ENCODE results near the gene TUBB1.

TUBB1 gene

DNA sequence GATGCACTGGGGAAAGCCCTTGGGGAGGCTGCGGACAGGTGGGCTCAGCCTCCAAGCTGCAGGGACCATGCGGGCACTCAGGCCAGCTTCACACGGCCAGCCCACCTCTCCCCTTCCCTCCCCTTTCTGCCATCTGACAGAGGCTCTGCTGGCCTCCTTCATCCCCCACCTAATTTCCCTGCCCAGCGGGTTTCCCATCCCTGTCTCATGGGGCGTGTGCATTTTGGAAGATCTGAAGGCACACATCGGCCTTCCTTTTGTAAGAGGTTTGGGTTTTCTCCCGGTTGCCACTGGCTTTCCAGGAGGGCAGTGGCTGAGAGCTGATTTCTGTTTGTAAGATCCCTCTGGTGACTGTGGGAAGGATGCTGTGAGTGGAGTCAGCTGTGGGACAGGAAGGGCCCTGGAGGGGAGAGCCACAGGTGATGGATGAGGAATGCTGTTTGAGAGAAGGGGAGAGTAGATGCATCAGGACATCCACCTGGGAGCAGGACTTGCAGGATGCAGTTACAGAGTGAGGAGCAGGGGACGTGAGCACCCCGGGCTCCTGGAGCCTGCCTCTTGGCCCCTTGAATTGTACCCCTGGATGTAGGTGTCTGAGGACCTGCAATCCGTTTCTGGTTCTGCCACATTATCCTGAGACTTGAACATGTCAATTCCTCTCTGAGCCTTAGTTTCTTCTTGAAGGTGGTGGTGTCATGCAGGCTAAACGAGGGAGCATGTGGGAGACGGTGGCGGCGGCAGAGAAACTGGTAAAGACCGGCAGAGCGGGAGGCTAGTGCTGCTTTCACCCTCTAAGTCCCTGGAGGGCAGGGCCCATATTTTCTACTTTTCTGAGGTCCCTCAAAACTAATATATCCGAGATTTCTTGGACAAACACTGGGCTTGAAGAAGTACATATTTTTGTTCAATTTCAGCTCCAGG is 5.9 kb upstream of the TUBB1 start:
- Histone ChIP-seq H3K27me3 (ENCODE audit: insufficient read depth, low read depth) (no peaks in the 10 kb centered on the region), H3K27ac (no peak overlapping the region), H3K4me1 (ENCODE audit: low read depth, poor library complexity, severe bottlenecking) (no peaks in the 10 kb centered on the region), H3K4me2 (no peak overlapping the region), H2AFZ (ENCODE audit: low read depth) (no peak overlapping the region), H4K20me1 (ENCODE audit: insufficient read depth) (no peaks in the 10 kb centered on the region), H3K4me3 (IDR thresholded peaks at IDR 0.05; ENCODE audit: insufficient read depth, low read depth, low read length) (no peak overlapping the region), H3K79me2 (ENCODE audit: insufficient read depth, low read depth) (no peaks in the 10 kb centered on the region), H3K9ac (no peak overlapping the region), H3K36me3 (ENCODE audit: insufficient read depth) (no peaks in the 10 kb centered on the region)
- TF ChIP-seq, protein P1, sequence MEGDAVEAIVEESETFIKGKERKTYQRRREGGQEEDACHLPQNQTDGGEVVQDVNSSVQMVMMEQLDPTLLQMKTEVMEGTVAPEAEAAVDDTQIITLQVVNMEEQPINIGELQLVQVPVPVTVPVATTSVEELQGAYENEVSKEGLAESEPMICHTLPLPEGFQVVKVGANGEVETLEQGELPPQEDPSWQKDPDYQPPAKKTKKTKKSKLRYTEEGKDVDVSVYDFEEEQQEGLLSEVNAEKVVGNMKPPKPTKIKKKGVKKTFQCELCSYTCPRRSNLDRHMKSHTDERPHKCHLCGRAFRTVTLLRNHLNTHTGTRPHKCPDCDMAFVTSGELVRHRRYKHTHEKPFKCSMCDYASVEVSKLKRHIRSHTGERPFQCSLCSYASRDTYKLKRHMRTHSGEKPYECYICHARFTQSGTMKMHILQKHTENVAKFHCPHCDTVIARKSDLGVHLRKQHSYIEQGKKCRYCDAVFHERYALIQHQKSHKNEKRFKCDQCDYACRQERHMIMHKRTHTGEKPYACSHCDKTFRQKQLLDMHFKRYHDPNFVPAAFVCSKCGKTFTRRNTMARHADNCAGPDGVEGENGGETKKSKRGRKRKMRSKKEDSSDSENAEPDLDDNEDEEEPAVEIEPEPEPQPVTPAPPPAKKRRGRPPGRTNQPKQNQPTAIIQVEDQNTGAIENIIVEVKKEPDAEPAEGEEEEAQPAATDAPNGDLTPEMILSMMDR (conservative IDR thresholded peaks at IDR 0.05; ENCODE audit: low read depth, low read length) = no peak

DNA sequence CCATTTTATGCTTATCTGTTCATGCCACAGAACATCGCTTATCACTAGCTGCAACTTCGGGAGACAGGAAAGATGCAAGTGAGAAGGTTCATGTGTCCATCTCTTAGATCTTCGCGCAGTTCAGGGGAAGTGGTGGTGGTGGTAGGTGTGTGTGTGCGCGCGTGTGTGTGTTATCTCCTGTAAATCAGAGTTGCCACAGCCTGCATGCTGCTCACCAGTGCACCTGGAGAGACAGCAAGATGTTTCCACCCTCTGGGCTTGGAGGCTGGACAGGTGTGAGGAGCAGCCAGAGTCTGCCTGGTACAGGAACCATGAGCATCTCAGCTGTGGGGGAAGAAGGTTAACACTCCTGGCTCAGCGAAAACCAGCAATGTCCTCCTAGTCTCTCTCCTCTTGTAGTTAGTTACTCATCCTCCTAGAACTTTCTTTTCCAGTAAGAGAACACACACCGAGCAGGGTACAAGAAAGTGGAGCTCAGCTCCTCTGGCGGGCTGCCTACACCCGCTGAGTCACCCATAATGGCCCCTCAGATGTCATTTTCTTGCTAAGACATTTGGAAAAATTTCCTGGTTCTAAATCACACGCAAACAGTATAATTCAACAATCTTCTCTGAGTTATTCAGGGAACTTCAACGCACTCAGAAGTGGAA is 5.1 kb upstream of the TUBB1 start:
- H3K4me2 ChIP-seq = no peak overlapping the region
- H4K20me1 ChIP-seq (ENCODE audit: insufficient read depth) = no peaks in the 10 kb centered on the region
- no peak overlapping the region for H3K9ac ChIP-seq
- H3K4me3 ChIP-seq (IDR thresholded peaks at IDR 0.05; ENCODE audit: insufficient read depth, low read depth, low read length) = no peak overlapping the region
- no peaks in the 10 kb centered on the region for H3K4me1 ChIP-seq (ENCODE audit: low read depth, poor library complexity, severe bottlenecking)
- H3K27ac ChIP-seq = no peak overlapping the region
- H3K36me3 ChIP-seq (ENCODE audit: insufficient read depth) = no peaks in the 10 kb centered on the region
- H3K27me3 ChIP-seq (ENCODE audit: insufficient read depth, low read depth) = no peaks in the 10 kb centered on the region
- H2AFZ ChIP-seq (ENCODE audit: low read depth) = no peak overlapping the region
- TF ChIP-seq, protein P1 (conservative IDR thresholded peaks at IDR 0.05; ENCODE audit: low read depth, low read length) = no peak
- H3K79me2 ChIP-seq (ENCODE audit: insufficient read depth, low read depth) = no peaks in the 10 kb centered on the region

DNA sequence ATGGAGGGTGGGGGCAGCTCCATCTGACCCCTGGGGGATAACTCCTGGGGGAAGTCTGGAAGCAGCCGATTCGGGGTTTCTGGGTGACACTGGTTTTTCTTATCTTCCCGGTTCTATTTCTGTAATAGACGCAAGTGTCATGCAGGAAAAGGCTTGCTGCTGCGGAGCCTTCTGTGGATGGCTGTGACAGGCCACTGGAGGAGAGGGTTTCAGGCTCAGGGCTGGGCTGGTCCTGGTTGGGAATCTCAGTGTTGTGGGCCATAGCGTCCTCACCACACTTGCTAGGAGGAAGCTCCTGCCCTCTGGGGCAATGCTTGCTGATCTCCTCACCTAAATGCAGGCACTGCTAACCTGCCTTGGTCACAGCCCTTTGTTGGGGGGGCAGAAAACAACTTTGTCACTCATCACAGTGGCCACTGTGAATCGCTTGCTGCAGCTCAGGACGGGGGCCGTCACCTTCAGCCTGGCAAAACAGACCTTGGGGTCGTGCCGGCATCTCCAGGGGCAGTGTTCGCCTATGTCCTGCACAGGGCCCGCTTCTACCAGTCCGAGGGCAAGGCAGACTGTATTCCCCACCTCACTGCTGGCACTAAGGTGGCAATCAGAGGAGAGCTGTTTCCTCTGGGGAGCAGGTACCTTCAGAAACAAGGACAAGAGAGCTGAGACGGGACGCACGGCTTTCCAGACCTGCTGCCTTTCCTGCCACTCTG is 4.4 kb upstream of the TUBB1 start:
- Histone ChIP-seq H3K27me3 (ENCODE audit: insufficient read depth, low read depth) (no peaks in the 10 kb centered on the region), H3K36me3 (ENCODE audit: insufficient read depth) (no peaks in the 10 kb centered on the region), H3K4me2 (no peak overlapping the region), H3K27ac (no peak overlapping the region), H3K4me3 (IDR thresholded peaks at IDR 0.05; ENCODE audit: insufficient read depth, low read depth, low read length) (no peak overlapping the region), H4K20me1 (ENCODE audit: insufficient read depth) (no peaks in the 10 kb centered on the region), H3K4me1 (ENCODE audit: low read depth, poor library complexity, severe bottlenecking) (no peaks in the 10 kb centered on the region), H2AFZ (ENCODE audit: low read depth) (no peak overlapping the region), H3K79me2 (ENCODE audit: insufficient read depth, low read depth) (no peaks in the 10 kb centered on the region), H3K9ac (no peak overlapping the region)
- TF ChIP-seq, protein P1 (conservative IDR thresholded peaks at IDR 0.05; ENCODE audit: low read depth, low read length) = no peak

DNA sequence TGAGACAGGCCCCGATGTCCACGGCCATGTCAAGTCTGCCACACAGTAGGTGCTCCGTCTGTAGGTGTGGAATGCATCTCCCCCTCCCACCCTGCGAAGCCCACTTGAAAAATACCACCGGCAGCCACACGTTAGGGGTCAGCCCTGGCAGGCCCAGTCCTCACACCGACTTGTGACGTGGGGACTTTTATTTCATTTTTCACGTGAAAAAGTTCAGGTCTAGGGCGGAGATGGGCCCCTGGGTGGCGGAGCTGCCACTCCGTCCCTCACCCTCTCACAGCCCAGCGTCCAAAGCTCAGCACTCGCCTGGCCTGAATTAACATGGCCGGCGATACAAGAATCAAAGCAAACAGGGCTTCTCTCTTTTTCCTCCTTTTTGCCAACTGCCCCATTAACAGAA is 3.8 kb upstream of the TUBB1 start:
- no peak overlapping the region for H2AFZ ChIP-seq (ENCODE audit: low read depth)
- no peaks in the 10 kb centered on the region for H3K79me2 ChIP-seq (ENCODE audit: insufficient read depth, low read depth)
- H3K9ac ChIP-seq = no peak overlapping the region
- H3K27me3 ChIP-seq (ENCODE audit: insufficient read depth, low read depth) = no peaks in the 10 kb centered on the region
- H3K4me2 ChIP-seq = no peak overlapping the region
- no peak overlapping the region for H3K27ac ChIP-seq
- H4K20me1 ChIP-seq (ENCODE audit: insufficient read depth) = no peaks in the 10 kb centered on the region
- TF ChIP-seq, protein P1 (conservative IDR thresholded peaks at IDR 0.05; ENCODE audit: low read depth, low read length) = no peak
- no peak overlapping the region for H3K4me3 ChIP-seq (IDR thresholded peaks at IDR 0.05; ENCODE audit: insufficient read depth, low read depth, low read length)
- H3K4me1 ChIP-seq (ENCODE audit: low read depth, poor library complexity, severe bottlenecking) = no peaks in the 10 kb centered on the region
- no peaks in the 10 kb centered on the region for H3K36me3 ChIP-seq (ENCODE audit: insufficient read depth)
